ENCODE results near the gene SCYL2.

- TF ChIP-seq CTCF (optimal IDR thresholded peaks at IDR 0.05 in 1 of 3, IDR thresholded peaks at IDR 0.05 in 1 of 3, conservative IDR thresholded peaks at IDR 0.05 in 1 of 3; ENCODE audit: extremely low read depth in 1 of 3, insufficient read depth in 2 of 3, low read length in 3 of 3) (no peak), EZH2 (IDR thresholded peaks at IDR 0.05; ENCODE audit: low read length) (no peak)
Observed at GRCh38 chr12:100346660-100347059, 79.7 kb downstream of the SCYL2 start.
